Activated naive CD4-positive, alpha-beta T cell treated with anti-CD3 and anti-CD28 coated beads for 36 hours (primary cell): ENCODE results near the gene LRRC8C. TPM values are rescaled to one million over a fixed set of nuclear protein-coding genes. Genes with fewer than 3 reads are reported as not detected.
A peak's percentile ranks its signal among the peaks of the same experiment; 100 is the strongest.

Experiments
- CTCF ChIA-PET: fragments of 350-600 bp; sonication (Branson Sonifier 250); formaldehyde crosslinking; loops from one replicate; lab custom pipeline; 2021; ENCODE audit warnings: antibody characterized with exemption; lab: Charles Lee
- DNase-seq: peaks from one replicate; pipeline ENCODE4 v3.0.0-alpha.2; 2020
- H3K27ac Mint-ChIP-seq: one replicate; pipeline ENCODE4 v1.8.0; 2021; ENCODE audit warnings: mild to moderate bottlenecking, mixed read lengths
- H3K27me3 Mint-ChIP-seq: one replicate; pipeline ENCODE4 v1.8.0; 2021; ENCODE audit warnings: low read depth, mixed read lengths
- H3K36me3 Mint-ChIP-seq: one replicate; pipeline ENCODE4 v1.8.0; 2021; ENCODE audit warnings: low read depth, mixed read lengths
- H3K4me1 Mint-ChIP-seq: one replicate; pipeline ENCODE4 v1.8.0; 2021; ENCODE audit warnings: low read depth, mixed read lengths
- H3K4me3 Mint-ChIP-seq: one replicate; pipeline ENCODE4 v1.8.0; 2021; ENCODE audit warnings: mild to moderate bottlenecking, moderate library complexity, mixed read lengths
- H3K9me3 Mint-ChIP-seq: one replicate; pipeline ENCODE4 v1.8.0; 2021; ENCODE audit warnings: mixed read lengths
- intact Hi-C: fragments of 100-400 bp; cut with micrococcal nuclease; formaldehyde crosslinking; loops from one replicate; pipeline ENCODE4 v1.15.1; 2023
- total RNA-seq, 2 experiments: library from RNA; stranded (reverse); gene quantifications; one replicate each; pipeline ENCODE4 v1.2.3, GENCODE V29; 2021

Gene LRRC8C
- total RNA-seq, 2 experiments from 2014 or later, result 13.6 TPM

DNA sequence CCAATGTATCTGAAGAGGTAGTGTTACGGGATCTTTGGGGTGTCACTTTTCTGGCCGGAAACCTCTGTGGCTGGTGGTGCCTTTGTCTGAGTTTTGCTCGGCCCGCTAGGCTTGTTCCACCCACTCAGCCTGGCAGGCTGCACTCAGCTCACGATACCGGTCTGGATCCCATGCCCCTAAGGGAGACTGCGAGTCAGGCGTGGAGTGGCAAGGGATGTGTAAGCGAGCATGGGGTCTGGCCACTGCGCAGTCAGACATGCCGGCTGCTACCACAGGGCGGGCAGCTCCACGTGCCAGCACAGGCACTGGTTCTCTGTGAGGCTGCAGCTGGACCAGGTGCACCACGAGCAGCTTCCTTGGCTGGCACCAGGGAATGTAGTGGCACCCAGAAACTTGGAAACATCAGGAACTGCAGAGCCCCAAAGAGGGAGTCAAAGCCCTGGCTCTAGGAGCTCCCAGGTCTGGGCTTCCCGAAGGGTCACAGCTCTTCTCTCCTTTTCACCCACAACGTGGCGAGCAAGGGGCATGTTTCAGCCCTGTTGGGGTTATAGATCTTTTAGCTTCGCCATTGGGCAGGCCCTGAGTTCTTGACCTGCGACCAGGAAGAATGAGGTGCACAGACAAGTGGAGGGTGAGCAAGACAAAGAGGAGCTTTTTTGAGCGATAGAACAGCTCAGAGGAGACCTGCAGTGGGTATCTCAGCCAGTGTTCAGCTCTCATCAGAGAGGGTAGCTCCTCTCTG is 23.8 kb upstream of the LRRC8C start:
- H3K4me1 Mint-ChIP-seq, result peaks cover 91% of the 10 kb centered on the region
- H3K27me3 Mint-ChIP-seq, result no peaks in the 10 kb centered on the region
- no peaks in the 10 kb centered on the region for H3K9me3 Mint-ChIP-seq
- H3K27ac Mint-ChIP-seq, result peak overlapping the region; percentile 91
- intact Hi-C loops, result loop anchor here (1.0 to 5.0 kb wide), 11 partner anchors 23 to 410 kb away; partner anchors contain the start of genes GBP4 and ZNF326
- CTCF ChIA-PET, result interaction anchor here (0.5 to 4.5 kb wide), 13 partner anchors 8 to 625 kb away, joined by 3 to 29 read pairs (median 4); partner anchors contain the start of gene LRRC8B
- no peaks in the 10 kb centered on the region for H3K36me3 Mint-ChIP-seq
- H3K4me3 Mint-ChIP-seq, result peak overlapping the region; percentile 56
- peak; percentile 65 for DNase-seq

GRCh38 chr1:89609781-89610456 is 23.0 kb upstream of the LRRC8C start:
- no peaks in the 10 kb centered on the region for H3K9me3 Mint-ChIP-seq
- peak overlapping the region; percentile 56 for H3K4me3 Mint-ChIP-seq
- no peaks in the 10 kb centered on the region for H3K27me3 Mint-ChIP-seq
- CTCF ChIA-PET, result interaction anchor here (0.8 to 4.5 kb wide), 11 partner anchors 8 to 626 kb away, joined by 3 to 29 read pairs (median 6); partner anchors contain the start of gene LRRC8B
- H3K4me1 Mint-ChIP-seq, result peaks cover 90% of the 10 kb centered on the region
- no peaks in the 10 kb centered on the region for H3K36me3 Mint-ChIP-seq
- peak; percentile 37 for DNase-seq
- peak overlapping the region; percentile 91 for H3K27ac Mint-ChIP-seq
- intact Hi-C loops, result loop anchor here (2.0 to 5.0 kb wide), 6 partner anchors 21 to 483 kb away; partner anchors contain the start of genes GBP2, GBP4 and ZNF326

DNA sequence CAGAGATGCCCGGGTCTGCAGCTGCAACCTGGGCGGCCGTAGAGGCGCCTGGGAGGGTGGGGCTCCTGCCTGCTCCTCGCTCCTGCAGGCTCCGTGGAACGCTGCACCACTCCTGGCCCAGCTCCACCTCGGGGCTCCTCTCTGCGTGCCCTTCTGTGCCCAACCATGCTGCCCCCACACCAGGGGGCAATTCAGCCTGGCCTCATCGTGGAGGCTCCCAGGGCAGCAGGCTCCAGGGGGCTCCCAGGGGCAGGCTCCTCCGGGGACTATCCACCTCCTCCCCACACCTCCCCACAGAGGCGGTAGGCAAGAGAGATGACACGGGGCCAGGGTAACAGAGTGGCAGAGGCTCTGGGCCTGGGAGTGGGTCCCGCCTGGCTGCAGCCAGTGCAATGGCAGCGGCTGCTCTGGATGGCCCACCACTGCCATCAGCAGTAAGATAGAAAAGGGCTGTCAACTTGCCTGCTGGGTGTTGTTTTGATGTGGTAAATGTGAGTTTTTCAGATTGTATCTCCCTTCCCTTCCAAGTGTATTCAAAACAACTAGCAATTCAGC is 22.4 kb upstream of the LRRC8C start:
- intact Hi-C loops, result loop anchor here (1.0 to 2.0 kb wide), 7 partner anchors 7 to 484 kb away; partner anchors contain the start of genes GBP2 and LRRC8B
- CTCF ChIA-PET, result interaction anchor here (1.1 to 4.5 kb wide), 11 partner anchors 9 to 611 kb away, joined by 3 to 29 read pairs (median 15); no protein-coding TSS in a partner anchor
- Mint-ChIP-seq H3K27me3 (no peaks in the 10 kb centered on the region), H3K4me1 (peaks cover 83% of the 10 kb centered on the region), H3K36me3 (no peaks in the 10 kb centered on the region), H3K4me3 (peak overlapping the region; percentile 8), H3K27ac (peak overlapping the region; percentile 82), H3K9me3 (no peaks in the 10 kb centered on the region)
- peak; percentile 61 for DNase-seq

DNA sequence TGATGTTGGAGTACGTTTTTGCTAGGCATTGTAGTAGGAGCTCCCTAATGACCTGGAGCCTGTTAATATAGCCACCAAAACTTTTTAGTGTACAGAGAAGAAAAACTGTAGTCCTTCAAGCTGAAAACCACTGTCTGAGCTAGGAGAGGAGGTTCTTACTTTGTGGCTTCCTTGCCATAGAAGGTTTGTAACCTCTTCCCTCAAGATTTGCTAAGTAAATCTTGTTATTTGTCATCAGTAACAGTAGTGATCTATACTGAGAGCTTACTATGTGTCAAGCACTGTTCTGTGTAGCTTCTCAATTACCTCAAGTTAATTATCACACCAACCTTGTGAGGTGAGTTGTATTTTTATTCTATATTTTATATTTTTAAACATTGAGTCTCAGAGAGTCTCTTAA is 21.2 kb upstream of the LRRC8C start:
- peaks cover 82% of the 10 kb centered on the region for H3K4me1 Mint-ChIP-seq
- H3K9me3 Mint-ChIP-seq, result no peaks in the 10 kb centered on the region
- H3K36me3 Mint-ChIP-seq, result peaks cover 6% of the 10 kb centered on the region
- no peak overlapping the region for H3K4me3 Mint-ChIP-seq
- intact Hi-C loops, result loop anchor here (1.0 to 2.0 kb wide), 7 partner anchors 8 to 485 kb away; partner anchors contain the start of genes GBP2 and LRRC8B
- peak overlapping the region; percentile 82 for H3K27ac Mint-ChIP-seq
- no peak for DNase-seq
- H3K27me3 Mint-ChIP-seq, result no peaks in the 10 kb centered on the region
- CTCF ChIA-PET, result interaction anchor here (0.6 to 4.5 kb wide), 16 partner anchors 9 to 612 kb away, joined by 3 to 29 read pairs (median 6); no protein-coding TSS in a partner anchor

- CTCF ChIA-PET, result interaction anchor here (1.1 to 1.8 kb wide), 3 partner anchors 9 to 22 kb away, joined by 3 to 7 read pairs (median 4); no protein-coding TSS in a partner anchor
- Mint-ChIP-seq H3K4me3 (no peak overlapping the region), H3K36me3 (peaks cover 24% of the 10 kb centered on the region), H3K9me3 (peaks cover 14% of the 10 kb centered on the region), H3K4me1 (peaks cover 70% of the 10 kb centered on the region), H3K27ac (no peak overlapping the region), H3K27me3 (no peaks in the 10 kb centered on the region)
- intact Hi-C loops, result no loop called here
- DNase-seq, result no peak
These were observed 19.0 kb upstream of the LRRC8C start for GRCh38 chr1:89613928-89614327.

DNA sequence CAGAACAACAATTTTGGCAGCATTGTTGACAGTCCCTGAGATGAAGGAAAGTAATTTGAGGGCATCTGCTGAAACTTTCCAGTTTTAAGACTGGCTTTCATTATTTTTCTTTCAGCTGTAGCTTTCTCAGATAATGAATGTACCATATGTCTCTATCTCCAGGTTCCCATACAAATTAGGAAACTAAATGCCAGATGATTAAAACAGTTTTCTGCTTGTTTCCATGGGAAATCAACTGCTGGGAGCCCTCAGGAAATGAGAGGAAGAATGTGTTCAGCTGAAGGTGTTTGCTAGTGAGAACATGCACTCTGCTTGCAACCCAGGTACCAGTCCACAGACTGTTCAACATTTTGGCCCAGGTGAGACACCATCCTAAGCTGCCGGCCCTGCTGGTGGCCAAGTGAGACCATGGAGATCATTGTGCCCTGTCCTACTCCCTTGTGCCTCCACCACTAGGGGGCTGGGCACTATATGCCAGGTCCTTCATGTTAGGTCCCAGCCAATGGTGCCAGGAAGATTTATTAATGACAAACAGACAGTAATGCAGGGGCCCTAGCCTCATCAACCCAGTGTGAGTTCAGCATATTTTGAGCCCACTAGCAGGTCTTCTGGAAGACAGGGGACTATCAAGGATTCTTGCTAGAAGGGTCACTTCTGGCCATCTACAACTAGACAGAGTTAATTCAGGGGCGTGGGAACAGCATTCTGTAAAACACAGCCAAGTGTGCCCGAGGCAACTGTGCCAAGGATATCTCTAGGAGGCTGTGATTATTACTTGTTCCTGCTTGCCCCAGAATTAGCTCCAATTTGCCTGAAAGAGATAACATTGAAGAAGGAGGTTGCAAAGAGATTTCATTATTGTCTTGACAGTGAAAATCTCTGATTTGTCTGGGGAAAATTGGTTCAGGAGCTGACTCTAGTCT is 17.0 kb upstream of the LRRC8C start:
- Mint-ChIP-seq H3K27ac (no peak overlapping the region), H3K4me1 (peaks cover 65% of the 10 kb centered on the region), H3K4me3 (no peak overlapping the region), H3K9me3 (peaks cover 14% of the 10 kb centered on the region), H3K36me3 (peaks cover 24% of the 10 kb centered on the region), H3K27me3 (no peaks in the 10 kb centered on the region)
- CTCF ChIA-PET, result interaction anchor here (0.8 to 3.0 kb wide), 12 partner anchors 9 to 371 kb away, joined by 3 to 17 read pairs (median 6); no protein-coding TSS in a partner anchor
- intact Hi-C loops, result loop anchor here (1.0 kb wide), 1 partner anchor 7 kb away; no protein-coding TSS in a partner anchor
- no peak for DNase-seq

DNA sequence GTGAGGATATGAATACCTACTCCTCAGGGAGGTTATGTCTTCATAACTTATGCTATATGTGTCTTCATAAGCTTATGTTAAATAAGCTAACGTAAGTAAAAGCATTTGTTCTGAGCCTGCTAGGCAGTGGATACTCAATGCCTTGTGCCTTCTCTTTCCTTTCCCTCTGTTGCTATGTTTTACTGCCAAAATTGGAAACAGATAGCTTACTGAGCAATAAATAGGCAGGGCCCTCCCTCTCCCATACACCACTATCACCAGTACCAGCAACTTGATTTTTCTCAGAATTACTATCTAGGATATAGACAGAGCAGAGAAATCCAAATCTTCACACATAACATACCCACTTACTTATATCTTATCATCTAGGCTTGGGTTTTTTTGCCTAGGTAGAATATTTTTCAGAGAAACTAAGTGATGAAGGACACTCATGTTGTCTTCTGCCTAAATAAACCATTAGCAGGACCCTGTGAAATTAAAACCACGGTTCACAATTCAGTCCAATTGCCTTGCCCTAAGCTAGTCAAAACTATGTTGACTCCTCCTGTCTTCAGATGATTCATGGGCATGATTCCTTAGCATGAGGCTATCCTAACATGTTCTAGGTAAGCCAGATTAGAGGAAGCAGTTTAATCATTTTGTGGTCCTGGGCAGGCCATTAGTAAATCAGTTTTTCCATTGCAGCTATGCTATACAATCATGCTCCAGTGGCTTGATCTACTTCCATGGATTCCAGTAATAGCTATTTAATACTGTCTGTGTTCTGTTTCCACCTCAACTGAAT is 15.9 kb upstream of the LRRC8C start:
- Mint-ChIP-seq H3K27me3 (no peaks in the 10 kb centered on the region), H3K27ac (no peak overlapping the region), H3K9me3 (peaks cover 14% of the 10 kb centered on the region), H3K4me3 (no peak overlapping the region), H3K4me1 (peaks cover 64% of the 10 kb centered on the region), H3K36me3 (peaks cover 24% of the 10 kb centered on the region)
- intact Hi-C loops, result no loop called here
- CTCF ChIA-PET, result interaction anchor here (0.6 to 3.0 kb wide), 12 partner anchors 8 to 237 kb away, joined by 3 to 17 read pairs (median 4); partner anchors contain the start of gene LRRC8C
- DNase-seq, result no peak

GRCh38 chr1:89620664-89621063 is 12.3 kb upstream of the LRRC8C start:
- Mint-ChIP-seq H3K4me1 (peaks cover 47% of the 10 kb centered on the region), H3K36me3 (peaks cover 24% of the 10 kb centered on the region), H3K4me3 (no peak overlapping the region), H3K9me3 (peaks cover 14% of the 10 kb centered on the region), H3K27ac (peak overlapping the region; percentile 30), H3K27me3 (no peaks in the 10 kb centered on the region)
- CTCF ChIA-PET, result interaction anchor here (0.8 to 1.6 kb wide), 3 partner anchors 9 to 10 kb away, joined by 3 to 4 read pairs (median 3); no protein-coding TSS in a partner anchor
- intact Hi-C loops, result no loop called here
- no peak for DNase-seq

DNA sequence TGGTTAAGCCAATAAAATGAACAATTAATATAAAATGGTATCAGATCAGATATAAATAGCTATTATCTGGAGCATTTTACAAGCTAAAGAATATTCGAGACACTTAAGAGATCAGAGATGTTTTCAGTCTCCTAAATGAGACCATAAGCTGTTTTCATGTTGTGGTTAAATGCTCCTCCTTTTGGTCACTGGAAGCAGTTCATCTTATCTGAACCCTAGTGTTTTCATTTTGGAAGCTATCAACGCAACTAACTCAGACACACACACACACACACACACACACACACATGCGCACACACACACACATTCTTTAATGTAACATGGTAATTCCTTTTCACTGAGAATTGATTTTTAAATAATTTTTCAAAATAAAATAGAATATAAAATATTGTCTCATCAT is 10.0 kb upstream of the LRRC8C start:
- H3K9me3 Mint-ChIP-seq, result peaks cover 5% of the 10 kb centered on the region
- CTCF ChIA-PET, result interaction anchor here (0.7 to 9.4 kb wide), 11 partner anchors 9 to 139 kb away, joined by 3 to 78 read pairs (median 4); no protein-coding TSS in a partner anchor
- H3K27ac Mint-ChIP-seq, result no peak overlapping the region
- H3K27me3 Mint-ChIP-seq, result no peaks in the 10 kb centered on the region
- peaks cover 6% of the 10 kb centered on the region for H3K36me3 Mint-ChIP-seq
- no peak overlapping the region for H3K4me3 Mint-ChIP-seq
- no peak for DNase-seq
- H3K4me1 Mint-ChIP-seq, result peaks cover 50% of the 10 kb centered on the region
- intact Hi-C loops, result loop anchor here (1.0 kb wide), 2 partner anchors 8 to 140 kb away; no protein-coding TSS in a partner anchor

DNA sequence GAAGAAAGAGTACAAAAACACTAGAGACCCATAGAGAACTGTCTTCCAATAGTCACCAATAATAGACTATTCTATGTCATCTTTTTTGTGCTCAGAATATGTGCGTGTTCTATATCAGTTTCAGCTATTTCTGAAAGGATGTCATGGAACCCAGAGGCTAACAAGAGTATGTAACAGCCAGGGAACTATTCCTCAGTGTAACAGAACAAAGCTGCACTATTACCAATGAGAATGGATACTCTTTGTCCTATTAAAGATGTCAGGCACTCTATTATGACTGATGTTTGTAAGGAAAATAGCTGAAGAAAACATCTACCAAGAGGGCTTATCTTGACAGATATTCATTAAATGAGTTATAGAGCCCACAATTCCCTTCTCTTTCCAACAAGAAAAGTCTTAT is 8.6 kb upstream of the LRRC8C start:
- no peaks in the 10 kb centered on the region for H3K36me3 Mint-ChIP-seq
- peaks cover 58% of the 10 kb centered on the region for H3K4me1 Mint-ChIP-seq
- no peaks in the 10 kb centered on the region for H3K27me3 Mint-ChIP-seq
- no peak overlapping the region for H3K27ac Mint-ChIP-seq
- H3K4me3 Mint-ChIP-seq, result no peak overlapping the region
- no peaks in the 10 kb centered on the region for H3K9me3 Mint-ChIP-seq
- DNase-seq, result no peak
- intact Hi-C loops, result no loop called here
- CTCF ChIA-PET, result interaction anchor here (0.9 to 9.4 kb wide), 8 partner anchors 9 to 139 kb away, joined by 3 to 78 read pairs (median 5); no protein-coding TSS in a partner anchor
